GM18498 (cell line): Measurements from ENCODE around the gene HTR3E.

Source experiments
- ATAC-seq: cut with Tn5 transposase; IDR thresholded peaks from one replicate; pipeline ENCODE4 v1.9.1; 2021; ENCODE audit warnings: mild to moderate bottlenecking, moderate library complexity; ENCODE audit not compliant: unreplicated experiment

Gene HTR3E

GRCh38 chr3:184155644-184156521 lies 59.0 kb downstream of the HTR3E start:
- peak; percentile 40 for ATAC-seq

GRCh38 chr3:184156522-184156955 lies 59.7 kb downstream of the HTR3E start:
- ATAC-seq = no peak
